GM21367 (cell line): ENCODE data around the gene GSE1.

ENCODE experiments used
- ATAC-seq: cut with Tn5 transposase; IDR thresholded peaks from one replicate; pipeline ENCODE4 v1.9.1; 2021; ENCODE audit not compliant: unreplicated experiment

GSE1 gene

DNA sequence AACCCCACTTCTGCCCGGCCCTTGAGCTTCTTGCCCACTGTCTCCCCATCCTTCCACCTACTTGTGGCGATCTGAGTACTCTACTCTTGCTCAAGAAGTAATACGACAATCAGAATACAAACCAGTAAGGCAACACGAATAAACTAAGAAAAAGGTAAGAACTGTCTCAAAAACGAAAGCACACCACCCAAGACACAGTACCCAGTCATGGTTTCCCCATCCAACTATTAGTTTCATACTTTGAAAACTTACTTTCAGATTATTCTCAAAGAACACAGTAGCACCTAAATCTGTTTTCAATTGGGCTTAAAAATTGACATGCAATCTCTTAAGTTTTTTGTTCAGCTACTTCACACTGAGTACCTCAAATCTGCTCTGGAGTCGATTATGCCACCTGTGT lies 61.7 kb downstream of the GSE1 start:
- ATAC-seq, result no peak

DNA sequence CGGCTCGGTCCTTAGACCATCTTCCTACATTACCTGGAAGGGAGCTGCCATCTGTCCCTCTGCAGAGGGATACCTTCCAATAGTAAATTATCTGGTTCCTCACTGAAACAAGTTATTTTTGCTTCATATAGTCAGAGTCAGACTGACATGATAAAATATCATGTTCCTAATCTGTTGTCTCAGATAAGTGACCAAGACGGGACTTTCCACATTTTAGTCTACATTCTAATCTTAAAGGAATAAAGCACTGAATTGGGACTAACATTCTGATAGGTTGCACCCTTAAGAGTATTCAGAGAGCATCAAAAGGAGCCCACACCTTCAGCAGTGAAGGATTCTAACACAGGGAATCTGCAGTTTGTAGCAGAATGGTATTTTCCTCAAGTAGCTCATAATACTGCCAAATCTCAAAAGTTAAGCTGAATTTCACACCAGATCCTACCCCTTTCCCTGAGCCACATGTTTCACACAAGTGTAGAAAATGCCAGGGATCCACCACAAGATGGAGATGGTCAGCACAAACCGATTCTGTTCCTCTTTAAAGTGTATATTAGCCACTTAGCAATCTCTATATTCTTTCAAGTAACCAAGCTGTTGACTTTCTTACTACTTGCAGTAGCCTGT lies 62.2 kb downstream of the GSE1 start:
- ATAC-seq, result no peak

GRCh38 chr16:85676466-85676865 lies 63.3 kb downstream of the GSE1 start:
- no peak for ATAC-seq

DNA sequence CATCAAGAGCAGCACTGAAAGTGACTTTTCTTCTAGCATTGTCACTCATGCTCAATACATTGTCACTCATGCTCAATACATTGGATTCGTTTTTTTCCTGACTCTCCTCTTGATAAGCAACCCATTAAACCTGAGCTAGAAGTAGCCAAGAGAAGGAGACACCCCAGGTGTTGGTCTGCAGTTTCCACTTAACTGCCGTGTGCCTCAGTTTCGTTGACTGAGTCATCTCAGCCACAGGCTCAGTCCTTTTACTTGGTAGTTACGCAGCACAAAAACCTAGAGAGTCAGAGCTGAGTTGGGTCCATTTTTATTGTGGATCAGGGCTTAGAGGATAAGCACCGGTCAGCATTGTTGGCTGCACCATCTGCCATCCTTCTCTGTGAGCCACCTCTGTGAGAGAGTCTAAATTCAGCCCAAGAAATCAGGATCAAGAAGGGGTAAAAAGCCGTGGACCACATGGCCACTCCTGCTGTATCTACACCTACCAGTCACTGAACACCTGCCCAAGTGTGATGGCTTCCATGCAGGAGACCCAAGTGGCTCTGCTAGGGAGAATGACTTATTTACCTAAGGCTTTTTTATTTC lies 64.4 kb downstream of the GSE1 start:
- ATAC-seq, result no peak

- ATAC-seq, result no peak
Measured at GRCh38 chr16:85678016-85678415, 64.9 kb downstream of the GSE1 start.

GRCh38 chr16:85678821-85679220 lies 65.7 kb downstream of the GSE1 start:
- ATAC-seq, result no peak

DNA sequence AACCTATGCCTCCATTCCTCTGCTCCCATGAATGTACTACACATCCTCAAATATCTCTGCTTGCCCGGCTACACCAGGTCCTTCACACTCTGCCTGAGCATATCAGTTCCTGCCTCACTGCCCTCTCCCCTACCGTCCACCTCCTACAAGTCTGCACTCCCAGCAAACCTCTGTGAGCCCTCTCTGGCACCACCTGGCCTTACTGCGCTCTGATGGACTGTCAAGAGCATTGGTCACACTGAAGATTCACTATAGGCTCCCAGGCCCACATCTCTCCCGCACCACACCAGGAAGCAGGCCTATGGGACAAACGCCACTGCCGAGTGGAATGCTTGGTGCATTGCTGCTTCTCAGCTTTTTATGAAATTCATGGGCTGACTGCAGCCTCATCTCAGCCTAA lies 66.7 kb downstream of the GSE1 start:
- no peak for ATAC-seq

DNA sequence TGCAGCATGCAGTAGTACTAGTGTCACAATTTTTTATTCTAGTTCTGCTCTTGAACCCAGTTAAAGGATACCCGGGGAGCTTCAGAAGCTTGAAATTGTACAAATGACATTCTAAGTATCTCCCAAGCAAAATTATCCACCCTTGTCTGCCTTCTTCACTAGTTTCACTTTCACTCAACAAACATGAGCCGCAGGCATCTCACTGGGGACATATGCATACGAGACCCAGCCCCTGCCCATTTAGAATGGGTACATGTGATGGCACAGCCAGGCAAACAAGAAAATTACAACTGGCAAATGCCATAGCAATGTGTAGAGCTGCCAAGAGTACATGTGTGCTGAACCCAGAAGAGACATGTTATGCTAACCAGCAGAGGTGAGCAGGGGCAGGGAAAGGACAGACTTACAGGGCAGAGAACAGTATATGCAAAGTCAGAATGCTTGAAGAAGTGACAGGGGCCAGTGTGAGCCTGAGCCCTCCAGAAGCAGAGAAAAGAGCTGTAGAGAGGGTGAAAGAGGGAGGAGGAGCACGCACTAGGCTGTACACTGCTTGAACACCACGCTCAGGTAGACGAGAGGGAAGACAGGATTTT lies 67.3 kb downstream of the GSE1 start:
- ATAC-seq, result no peak

DNA sequence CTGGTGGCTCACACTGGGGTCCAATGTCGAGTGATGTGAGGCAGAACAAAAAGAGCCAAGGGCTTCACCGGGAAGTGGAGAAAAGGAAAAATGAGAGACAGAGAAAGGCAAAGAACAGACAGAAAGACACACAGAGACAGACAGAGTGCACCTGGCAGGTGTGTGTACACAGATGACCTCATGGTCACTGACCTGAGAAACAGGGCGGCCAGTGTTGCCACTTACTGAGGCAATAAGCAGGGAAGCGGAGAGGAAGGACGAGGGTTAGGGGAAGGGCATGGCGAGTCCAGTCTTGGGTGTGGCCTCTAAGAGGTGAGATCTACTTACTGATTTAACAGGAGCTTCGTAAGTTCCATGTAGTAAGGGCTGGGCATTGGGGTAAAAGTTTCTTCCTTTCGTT lies 68.1 kb downstream of the GSE1 start:
- no peak for ATAC-seq

GRCh38 chr16:85682516-85682915 lies 69.4 kb downstream of the GSE1 start:
- ATAC-seq, result no peak

DNA sequence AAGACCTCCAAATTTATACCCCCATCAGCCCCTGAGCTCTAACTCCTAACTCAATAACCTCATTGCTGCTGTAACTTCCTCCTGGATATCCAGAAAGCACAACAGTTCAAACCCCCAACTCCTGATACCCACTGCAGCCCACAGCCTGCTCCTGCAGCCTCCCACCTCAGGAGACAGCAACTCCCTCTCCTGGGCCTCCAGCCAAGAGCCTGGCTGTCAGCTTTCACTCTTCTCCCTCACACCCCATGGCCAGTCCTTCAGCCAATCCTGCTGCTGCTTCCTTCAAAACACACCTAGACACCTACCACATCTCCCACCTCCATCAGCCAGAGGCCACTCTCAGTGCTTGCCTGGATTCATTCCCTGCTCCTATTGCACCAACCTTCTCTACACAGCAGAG lies 70.2 kb downstream of the GSE1 start:
- ATAC-seq, result no peak

DNA sequence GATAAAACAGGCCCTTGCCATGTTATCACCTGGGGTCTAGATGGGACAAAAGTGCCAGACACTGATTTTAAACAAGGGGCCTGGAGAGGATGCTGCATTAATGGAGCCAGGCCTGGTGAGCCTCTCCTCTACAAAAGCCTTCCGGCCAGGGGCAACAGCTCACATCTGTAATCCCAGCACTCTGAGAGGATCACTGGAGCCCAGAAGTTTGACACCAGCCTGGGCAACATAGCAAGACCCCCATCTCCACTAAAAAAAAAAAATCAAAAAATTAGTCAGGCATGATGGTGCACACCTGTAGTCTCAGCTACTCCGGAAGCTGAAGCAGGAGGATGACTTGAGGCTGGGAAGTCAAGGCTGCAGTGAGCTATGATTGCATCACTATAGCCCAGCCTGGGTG lies 72.1 kb downstream of the GSE1 start:
- no peak for ATAC-seq

DNA sequence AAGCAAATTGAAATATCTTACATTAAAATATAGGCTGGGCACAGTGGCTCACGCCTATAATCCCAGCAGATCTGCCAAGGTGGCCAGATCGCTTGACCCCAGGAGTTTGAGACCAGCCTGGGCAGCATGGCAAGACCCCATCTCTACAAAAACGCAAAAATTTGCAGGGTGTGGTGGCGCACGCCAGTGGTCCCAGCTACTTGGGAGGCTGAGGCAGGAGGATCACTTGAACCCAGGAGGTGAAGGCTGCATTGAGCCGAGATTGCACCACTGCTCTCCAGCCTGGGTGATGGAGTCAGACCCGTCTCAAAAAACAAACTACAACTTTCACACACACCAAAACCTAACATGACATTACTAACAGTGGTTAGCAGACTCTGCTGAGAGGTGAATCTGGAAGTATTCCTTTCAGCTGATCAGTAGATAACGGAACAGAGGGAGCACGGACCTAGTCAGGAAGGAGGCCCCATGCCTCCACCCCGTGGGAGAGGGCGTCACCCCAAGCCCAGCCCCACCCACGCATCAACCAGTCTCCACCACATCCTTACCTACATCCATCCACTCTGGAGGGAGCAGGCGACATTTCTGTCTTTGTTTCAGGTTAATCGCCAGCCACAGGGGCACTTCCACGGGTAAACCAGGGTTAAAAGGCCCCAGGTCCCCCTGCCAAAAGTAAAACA lies 73.9 kb downstream of the GSE1 start:
- ATAC-seq, result no peak

GRCh38 chr16:85687651-85688471 lies 74.7 kb downstream of the GSE1 start:
- no peak for ATAC-seq

DNA sequence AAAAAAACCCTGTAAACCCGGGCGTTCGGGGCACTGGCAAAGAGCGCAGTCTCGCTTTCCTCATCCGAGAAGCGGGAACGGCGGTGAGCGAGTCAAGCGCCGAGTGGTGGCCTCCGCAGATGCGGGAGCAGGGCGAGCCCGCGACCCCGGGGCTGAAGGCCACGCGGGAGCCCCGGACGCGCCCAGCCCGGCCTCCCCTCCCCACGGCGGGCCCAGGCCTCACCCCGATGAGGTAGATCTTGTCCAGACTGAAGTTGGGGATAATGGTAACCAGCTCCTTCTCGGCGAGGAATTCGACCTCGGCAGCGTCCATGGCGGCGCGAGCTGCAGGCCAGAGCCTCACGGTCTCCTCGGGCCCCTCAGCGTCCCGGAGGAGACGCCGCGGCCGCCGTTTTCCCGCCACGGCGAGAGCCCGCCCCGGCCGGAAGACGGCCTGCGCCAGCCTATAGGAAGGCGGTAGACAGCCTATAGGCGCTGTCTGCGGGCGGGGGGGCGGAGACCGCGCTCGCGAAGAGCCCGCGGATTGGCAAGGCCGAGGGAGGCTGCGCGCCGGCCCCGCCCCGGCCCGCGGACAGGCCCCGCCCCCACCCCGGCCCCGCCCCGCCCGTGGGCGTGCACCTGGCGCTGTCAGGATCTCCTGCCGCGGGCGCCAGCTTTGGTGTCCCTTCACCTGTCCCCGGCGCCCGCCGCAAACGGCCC lies 75.6 kb downstream of the GSE1 start, which contains the start of gene GINS2:
TSS of gene GINS2 (minus strand) at position 369 of the 699 bp plus-strand sequence. CDS start at position 313, 56 bp downstream.
- ATAC-seq, result peak; percentile 85

DNA sequence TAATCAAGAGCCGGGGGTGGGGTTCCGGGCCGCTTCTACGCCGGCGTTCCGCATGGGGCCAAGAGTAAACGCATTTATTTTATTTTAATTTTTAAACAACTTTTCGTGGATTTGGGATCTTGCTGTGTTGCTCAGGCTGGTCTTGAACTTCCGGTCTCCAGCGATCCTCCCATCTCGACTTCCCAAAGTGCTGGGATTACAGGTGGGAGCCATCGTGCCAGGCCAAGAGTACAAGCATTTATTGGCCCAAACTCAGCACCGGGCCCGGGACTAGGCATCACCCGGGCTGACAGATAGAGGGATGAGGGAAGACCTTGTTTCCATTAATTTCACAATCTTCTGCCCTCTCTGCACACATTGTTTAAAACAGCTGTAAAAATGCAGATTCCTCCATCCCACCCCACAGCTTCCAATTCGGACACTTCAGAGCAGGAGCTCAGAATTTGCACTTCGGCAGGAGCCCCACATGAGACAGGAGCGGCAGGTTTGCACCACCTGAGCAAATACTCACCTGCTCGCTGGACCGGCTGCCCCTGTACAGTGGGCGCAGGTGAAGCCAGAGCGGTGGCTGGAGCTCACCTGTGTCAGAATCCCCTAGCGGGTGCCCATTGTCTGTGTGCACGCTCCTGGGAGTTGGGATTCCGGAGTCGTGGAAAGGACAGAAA lies 76.3 kb downstream of the GSE1 start:
- no peak for ATAC-seq

- ATAC-seq, result no peak
Measured at GRCh38 chr16:85689950-85690320, 76.8 kb downstream of the GSE1 start.

- no peak for ATAC-seq
Measured at GRCh38 chr16:85690469-85691064, 77.4 kb downstream of the GSE1 start.

- no peak for ATAC-seq
Measured at GRCh38 chr16:85695196-85696128, 82.3 kb downstream of the GSE1 start.
